RPMI7951 (cell line): ENCODE measurements around the gene TSEN2. TPM values are rescaled to one million over a fixed set of nuclear protein-coding genes. Genes with fewer than 3 reads are reported as not detected.

ENCODE experiments used
- total RNA-seq: library from RNA; depleted of rRNA; stranded (reverse); fragments of >200 nt; shearing (Covaris generic); gene quantifications from 2 replicates; pipeline ENCODE4 v1.2.3, GENCODE V29; 2014; rRNA removed

TSEN2 gene
- total RNA-seq, 1 experiment from 2014 or later = 12.4 TPM

Other genes with a start within 250 kb of the TSEN2 start
- gene PPARG, start 195.4 kb upstream of the TSEN2 start, total RNA-seq = 7.8 and 8.1 TPM in 2 replicates
- not detected in 2 replicates for gene MKRN2OS, start 61.0 kb downstream of the TSEN2 start, total RNA-seq
- gene MKRN2, start 72.6 kb downstream of the TSEN2 start, total RNA-seq = 38.3 and 39.7 TPM in 2 replicates
- gene RAF1, start 179.6 kb downstream of the TSEN2 start, total RNA-seq = 84.6 and 127 TPM in 2 replicates